K562 (cell line): ENCODE results near the gene RHD. TPM values are rescaled to one million over a fixed set of nuclear protein-coding genes. Genes with fewer than 3 reads are reported as not detected.
"Not testable (repeated sequence)": the region's sequence is repeated elsewhere in the genome, so short reads cannot be mapped to it uniquely, and the experiment has no call there.

ENCODE experiments used
- ATAC-seq: fragments of 200-7000 bp; cut with Tn5 transposase; 3 replicates; pipeline ENCODE4 v1.9.1; 2020; ENCODE audit warnings: moderate library complexity
- BruUV-seq: library from RNA; stranded (reverse); fragments of 400-500 nt; replicated peaks from 2 replicates; lab custom pipeline; 2021; lab: Mats Ljungman, UMichigan
- CTCF ChIA-PET: fragments of 300-600 bp; formaldehyde crosslinking; extraction: SDS; loops from one replicate; lab custom pipeline; 2021; ENCODE audit warnings: low intra/inter-chr PET ratio; lab: Yijun Ruan, JAX
- POLR2A ChIA-PET: fragments of 300-600, 350-650 bp; sonication (Branson Sonifier 250); formaldehyde crosslinking; extraction: SDS; loops from one replicate; lab custom pipeline; 2021; ENCODE audit warnings: antibody characterized with exemption, inconsistent platforms; lab: Yijun Ruan, JAX
- DNase-seq, 4 experiments: peaks; one replicate each; pipeline versions ENCODE4 v3.0.0 to v3.0.0-alpha.2; 2011 to 2018; ENCODE audit warnings: low spot score in 3 of 4, mixed read lengths in 3 of 4; ENCODE audit errors: extremely low read depth in 1 of 4
- FAIRE-seq: peaks from 2 replicates; lab custom pipeline; 2011; peaks lifted over from hg19 to GRCh38; lab: Jason Lieb, UNC
- H2AFZ ChIP-seq: 2 replicates; pipeline ENCODE4 v1.6.0; 2011; ENCODE audit warnings: low read depth, low read length, control low read depth, inconsistent platforms
- H3K27ac ChIP-seq: fragments of 200-600 bp; 3 replicates; pipeline ENCODE4 v1.8.0; 2011; ENCODE audit warnings: low read depth, mild to moderate bottlenecking, control low read depth, inconsistent platforms, low read length, moderate library complexity, mixed read lengths; ENCODE audit errors: extremely low read depth
- H3K27me3 ChIP-seq, 2 experiments: fragments of 300-600 bp in 1 of 2; 2 replicates in 1 of 2; 3 replicates in 1 of 2; pipeline versions ENCODE4 v1.6.0 to v1.8.0; 2011; ENCODE audit warnings: inconsistent platforms in 2 of 2, low read length in 2 of 2, mild to moderate bottlenecking in 1 of 2, mixed read lengths in 1 of 2, moderate library complexity in 1 of 2; ENCODE audit not compliant: control insufficient read depth in 2 of 2, insufficient read depth in 2 of 2
- H3K36me3 ChIP-seq: fragments of 300-600 bp; 3 replicates; pipeline ENCODE4 v1.8.0; 2011; ENCODE audit warnings: mild to moderate bottlenecking, low read length, inconsistent platforms; ENCODE audit not compliant: control insufficient read depth, insufficient read depth
- H3K4me1 ChIP-seq, 2 experiments: fragments of 200-600 bp in 1 of 2; replicated peaks in 1 of 2; 2 replicates in 1 of 2; 3 replicates in 1 of 2; pipeline versions ENCODE4 v1.5.1 to v1.8.0; 2011; ENCODE audit warnings: inconsistent platforms in 2 of 2, low read length in 2 of 2, mild to moderate bottlenecking in 1 of 2, mixed read lengths in 1 of 2, moderate library complexity in 1 of 2; ENCODE audit not compliant: control insufficient read depth in 2 of 2, insufficient read depth in 2 of 2
- H3K4me2 ChIP-seq: 2 replicates; pipeline ENCODE4 v1.6.1; 2011; ENCODE audit warnings: low read length, control low read depth, inconsistent platforms, mixed read lengths; ENCODE audit not compliant: insufficient read depth
- H3K4me3 ChIP-seq: fragments of 200-600 bp; sonication (generic), shearing (Covaris generic); 2 replicates; pipeline ENCODE4 v1.5.1; 2016; ENCODE audit warnings: control low read depth, inconsistent platforms
- H3K79me2 ChIP-seq: fragments of 200-600 bp; 3 replicates; pipeline ENCODE4 v1.8.0; 2011; ENCODE audit warnings: low read length, inconsistent platforms; ENCODE audit not compliant: control insufficient read depth, insufficient read depth
- H3K9ac ChIP-seq, 2 experiments: 2 replicates each; pipeline versions ENCODE4 v1.6.0 to v1.6.1; 2011; ENCODE audit warnings: low read depth in 2 of 2, low read length in 2 of 2, control low read depth in 1 of 2, inconsistent platforms in 1 of 2, mild to moderate bottlenecking in 1 of 2, mixed read lengths in 1 of 2; ENCODE audit not compliant: insufficient read depth in 1 of 2
- H3K9me1 ChIP-seq: one replicate; pipeline ENCODE4 v1.6.0; 2011; ENCODE audit warnings: inconsistent platforms, mild to moderate bottlenecking, low read length, moderate library complexity; ENCODE audit not compliant: control insufficient read depth, insufficient read depth
- H3K9me3 ChIP-seq: replicated peaks from 2 replicates; pipeline ENCODE4 v1.5.1; 2011; ENCODE audit warnings: low read depth, low read length, inconsistent platforms; ENCODE audit not compliant: control insufficient read depth, insufficient read depth
- H4K20me1 ChIP-seq: replicated peaks from 2 replicates; pipeline ENCODE4 v1.6.1; 2011; ENCODE audit warnings: low read length, inconsistent platforms, mixed read lengths; ENCODE audit not compliant: control insufficient read depth, insufficient read depth
- BCOR ChIP-seq: fragments of 450-650 bp; IDR thresholded peaks from 2 replicates; pipeline ENCODE4 v1.6.1; 2016
- CBFA2T2 ChIP-seq: fragments of 450-650 bp; conservative IDR thresholded peaks from 2 replicates; pipeline ENCODE4 v1.6.1; 2017; ENCODE audit warnings: mild to moderate bottlenecking
- CBFA2T3 ChIP-seq: fragments of 450-650 bp; IDR thresholded peaks from 2 replicates; pipeline ENCODE4 v1.6.1; 2017
- CEBPB ChIP-seq: fragments of 450-650 bp; IDR thresholded peaks from 2 replicates; pipeline ENCODE4 v1.6.1; 2016; ENCODE audit warnings: missing genetic modification characterization, missing compliant biosample characterization
- CEBPG ChIP-seq, 3 experiments: fragments of 200-800 bp in 1 of 3; sonication (Bioruptor generic) in 1 of 3; sonication (generic) in 1 of 3; formaldehyde crosslinking in 1 of 3; IDR thresholded peaks in 2 of 3; conservative IDR thresholded peaks in 1 of 3; 2 replicates each; pipeline versions ENCODE4 v1.6.1 to v1.8.0; 2016 to 2022; ENCODE audit warnings: missing compliant biosample characterization in 2 of 3, missing genetic modification characterization in 2 of 3, mild to moderate bottlenecking in 1 of 3, missing genetic modification reagents in 1 of 3
- CREM ChIP-seq: IDR thresholded peaks from 2 replicates; pipeline ENCODE4 v1.6.1; 2014; ENCODE audit warnings: antibody characterized with exemption, low read depth
- DPF2 ChIP-seq: fragments of 450-650 bp; IDR thresholded peaks from 2 replicates; pipeline ENCODE4 v1.6.1; 2016
- ESRRA ChIP-seq: fragments of 450-650 bp; IDR thresholded peaks from 2 replicates; pipeline ENCODE4 v1.6.1; 2014; ENCODE audit warnings: low read depth, mild to moderate bottlenecking, moderate library complexity, borderline replicate concordance
- FOSL1 ChIP-seq: fragments of 200-800 bp; sonication (Bioruptor generic); conservative IDR thresholded peaks from 2 replicates; pipeline ENCODE4 v1.6.1; 2016; ENCODE audit warnings: missing genetic modification characterization, missing compliant biosample characterization
- GATA2 ChIP-seq: sonication (generic); formaldehyde crosslinking; IDR thresholded peaks from 2 replicates; pipeline ENCODE4 v1.4.0; 2020; ENCODE audit warnings: mild to moderate bottlenecking, missing genetic modification reagents
- KDM1A ChIP-seq, 2 experiments: fragments of 450-650 bp; IDR thresholded peaks; 2 replicates each; pipeline ENCODE4 v1.6.1; 2016; ENCODE audit warnings: mild to moderate bottlenecking in 2 of 2
- LARP7 ChIP-seq: fragments of 450-650 bp; IDR thresholded peaks from 2 replicates; pipeline ENCODE4 v1.6.1; 2016
- LEF1 ChIP-seq: fragments of 450-650 bp; IDR thresholded peaks from 2 replicates; pipeline ENCODE4 v1.6.1; 2016; ENCODE audit warnings: mild to moderate bottlenecking
- MEIS2 ChIP-seq: fragments of 450-650 bp; IDR thresholded peaks from 2 replicates; pipeline ENCODE4 v1.6.1; 2014; ENCODE audit warnings: mild to moderate bottlenecking; ENCODE audit not compliant: partially characterized antibody
- NCOR1 ChIP-seq: fragments of 450-650 bp; IDR thresholded peaks from 2 replicates; pipeline ENCODE4 v1.6.1; 2016; ENCODE audit warnings: mild to moderate bottlenecking, moderate library complexity
- NFE2 ChIP-seq: IDR thresholded peaks from 2 replicates; pipeline ENCODE4 v1.6.1; 2014; ENCODE audit warnings: antibody characterized with exemption, low read depth
- NFIC ChIP-seq: fragments of 450-650 bp; IDR thresholded peaks from 2 replicates; pipeline ENCODE4 v1.6.1; 2017; ENCODE audit warnings: mild to moderate bottlenecking, inconsistent platforms
- NR2C1 ChIP-seq, 2 experiments: fragments of 450-650 bp; IDR thresholded peaks; 2 replicates each; pipeline ENCODE4 v1.6.1; 2017; ENCODE audit warnings: mild to moderate bottlenecking in 2 of 2, antibody characterized with exemption in 1 of 2, inconsistent platforms in 1 of 2, missing compliant biosample characterization in 1 of 2, missing genetic modification characterization in 1 of 2
- RCOR1 ChIP-seq, 2 experiments: IDR thresholded peaks; 2 replicates each; pipeline ENCODE4 v1.6.1; 2012; ENCODE audit warnings: low read depth in 2 of 2, low read length in 2 of 2, borderline replicate concordance in 1 of 2, improper control_type of control experiment in 1 of 2
- SMAD4 ChIP-seq: fragments of 250-450 bp; sonication (Bioruptor Pico); conservative IDR thresholded peaks from 2 replicates; pipeline ENCODE4 v1.8.0; 2021; ENCODE audit warnings: inconsistent platforms, mild to moderate bottlenecking, moderate library complexity
- SMARCA4 ChIP-seq: fragments of 450-650 bp; IDR thresholded peaks from 2 replicates; pipeline ENCODE4 v1.6.1; 2016
- SMARCA5 ChIP-seq: fragments of 450-650 bp; IDR thresholded peaks from 2 replicates; pipeline ENCODE4 v1.6.1; 2016
- SOX6 ChIP-seq: fragments of 450-650 bp; IDR thresholded peaks from 2 replicates; pipeline ENCODE4 v1.6.1; 2014; ENCODE audit warnings: mild to moderate bottlenecking
- ZNF766 ChIP-seq: fragments of 200-800 bp; sonication (Bioruptor generic); conservative IDR thresholded peaks from 2 replicates; pipeline ENCODE4 v1.6.1; 2016; ENCODE audit warnings: missing genetic modification characterization, missing compliant biosample characterization
- WGBS: fragments of 100-300 bp; shearing (Covaris generic); methylation state at CpG from one replicate; pipeline ENCODE4 v1.1.6; 2016; ENCODE audit warnings: low coverage, mixed read lengths; ENCODE audit not compliant: insufficient coverage; ENCODE audit errors: missing lambda C conversion rate; 5-methylcytosine and 5-hydroxymethylcytosine counted together
- in situ Hi-C: fragments of 300-500 bp; cut with MboI; formaldehyde crosslinking; loops from 4 replicates; pipeline ENCODE4 v1.15.0; 2018; ENCODE audit warnings: inconsistent platforms, mixed read lengths
- intact Hi-C: fragments of 100-400 bp; cut with micrococcal nuclease; formaldehyde crosslinking; loops from 2 replicates; pipeline ENCODE4 v1.14.2; 2022
- polyA plus RNA-seq, 8 experiments: library from polyadenylated mRNA; depleted of rRNA in 4 of 8; stranded (reverse) in 5 of 8; unstranded in 3 of 8; fragments of >200 nt; fragmentation: Nextera tagmentation in 2 of 8; fragmentation: Illumina TruSeq in 1 of 8; extraction: Ambion mirVana in 2 of 8; extraction: Trizol in 1 of 8; gene quantifications; 2 replicates each; pipeline versions ENCODE4 v1.2.1 to v1.2.3, GENCODE V29; 2011 to 2014; ENCODE audit warnings: inconsistent platforms in 1 of 8, missing spikeins in 1 of 8
- total RNA-seq, 7 experiments: library from RNA; depleted of rRNA in 6 of 7; stranded (reverse); fragments of >200 nt in 6 of 7; fragmentation: Illumina TruSeq in 2 of 7; extraction: Trizol in 2 of 7; gene quantifications; 2 replicates each; pipeline versions ENCODE4 v1.2.1 to v1.2.3, GENCODE V29; 2011 to 2021; ENCODE audit warnings: low replicate concordance in 1 of 7
- TF ChIP-seq, protein P1 (sequence below), 2 experiments: fragments of 450-650 bp; conservative IDR thresholded peaks; 2 replicates each; pipeline ENCODE4 v1.6.1; 2017; ENCODE audit warnings: mild to moderate bottlenecking in 2 of 2, moderate library complexity in 2 of 2

The RHD gene
- total and polyA plus RNA-seq, 9 of the 15 experiments (the other 6 are each of a cell fraction or from before 2014, with no cell fraction given): 8.8 to 32.4 (median 15.0) TPM

DNA sequence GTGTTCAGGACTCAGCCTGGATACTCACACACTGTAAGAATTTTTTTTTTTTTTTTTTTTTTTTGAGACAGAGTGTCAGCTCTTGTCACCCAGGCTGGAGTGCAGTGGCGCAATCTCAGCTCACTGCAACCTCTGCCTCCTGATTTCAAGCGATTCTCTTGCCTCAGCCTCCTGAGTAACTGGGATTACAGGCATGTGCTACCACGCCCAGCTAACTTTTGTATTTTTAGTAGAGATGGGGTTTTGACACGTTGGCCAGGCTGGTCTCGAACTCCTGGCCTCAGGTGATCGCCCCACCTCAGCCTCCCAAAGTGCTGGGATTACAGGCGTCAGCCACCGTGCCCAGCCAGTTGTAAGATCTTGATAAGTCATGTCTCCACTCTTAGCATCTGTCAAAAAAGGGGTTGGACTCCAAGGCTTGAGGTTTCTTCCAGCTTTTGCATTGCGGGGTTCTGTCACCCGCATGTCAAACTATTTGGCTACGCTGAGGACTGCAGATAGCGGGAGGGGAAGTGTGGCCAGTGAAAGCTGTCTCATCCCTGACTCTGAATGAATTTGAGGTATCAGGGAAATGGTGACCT, 97.5 kb downstream of the RHD start:
- ATAC-seq: peak; percentile 73
- CTCF ChIA-PET; TF ChIP-seq NR2C1 (IDR thresholded peaks at IDR 0.05): not testable (repeated sequence)
- TF ChIP-seq NR2C1 (tag; IDR thresholded peaks at IDR 0.05) (peak; percentile 60), NFIC (peak; percentile 32), SMARCA4 (peak; percentile 57; the same call in 1 of the 2 replicates), LARP7 (peak; percentile 28; the same call in 1 of the 2 replicates), BCOR (peak; percentile 77; the same call in 1 of the 2 replicates), NCOR1 (peak; percentile 58), CEBPG (CRISPR knock-in tag; IDR thresholded peaks at IDR 0.05) (peak; percentile 10; the same call in 1 of the 2 replicates), CEBPG (tag; conservative IDR thresholded peaks at IDR 0.05 in 1 of 2, IDR thresholded peaks at IDR 0.05 in 1 of 2) (peak; percentile 19 to 42; a peak in 1 of 4 replicates), SOX6 (peak; percentile 67), CBFA2T3 (peak; percentile 66), ZNF766 (CRISPR knock-in tag) (peak; percentile 100), FOSL1 (tag) (peak; percentile 56), RCOR1 (IDR thresholded peaks at IDR 0.05; ENCODE audit: borderline replicate concordance in 1 of 2, low read depth in 2 of 2, low read length in 2 of 2) (0 out of 4 replicates have a peak, but pooled peaks of 1 of the 2 experiments have one; percentile 27), ESRRA (peak; percentile 33; the same call in 1 of the 2 replicates), KDM1A (IDR thresholded peaks at IDR 0.05) (peak; percentile 93 to 94), SMARCA5 (peak; percentile 91), SMAD4 (CRISPR knock-in tag) (peak; percentile 62; the same call in 1 of the 2 replicates), CBFA2T2 (peak; percentile 73), CREM (peak; percentile 36; the same call in 1 of the 2 replicates), LEF1 (0 out of 2 replicates have a peak, but pooled peaks have one; percentile 15), CEBPB (peak; percentile 87), NFE2 (0 out of 2 replicates have a peak, but pooled peaks have one; percentile 23), GATA2 (CRISPR knock-in tag) (peak; percentile 68), DPF2 (peak; percentile 66; the same call in 1 of the 2 replicates), MEIS2 (peak; percentile 89)
- TF ChIP-seq, protein P1, sequence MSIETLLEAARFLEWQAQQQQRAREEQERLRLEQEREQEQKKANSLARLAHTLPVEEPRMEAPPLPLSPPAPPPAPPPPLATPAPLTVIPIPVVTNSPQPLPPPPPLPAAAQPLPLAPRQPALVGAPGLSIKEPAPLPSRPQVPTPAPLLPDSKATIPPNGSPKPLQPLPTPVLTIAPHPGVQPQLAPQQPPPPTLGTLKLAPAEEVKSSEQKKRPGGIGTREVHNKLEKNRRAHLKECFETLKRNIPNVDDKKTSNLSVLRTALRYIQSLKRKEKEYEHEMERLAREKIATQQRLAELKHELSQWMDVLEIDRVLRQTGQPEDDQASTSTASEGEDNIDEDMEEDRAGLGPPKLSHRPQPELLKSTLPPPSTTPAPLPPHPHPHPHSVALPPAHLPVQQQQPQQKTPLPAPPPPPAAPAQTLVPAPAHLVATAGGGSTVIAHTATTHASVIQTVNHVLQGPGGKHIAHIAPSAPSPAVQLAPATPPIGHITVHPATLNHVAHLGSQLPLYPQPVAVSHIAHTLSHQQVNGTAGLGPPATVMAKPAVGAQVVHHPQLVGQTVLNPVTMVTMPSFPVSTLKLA (conservative IDR thresholded peaks at IDR 0.05): peak in 1 of 2 experiments; percentile 66; a peak in 2 of 4 replicates

More for the DNA sequence above, 97.5 kb downstream of the RHD start:
- DNase-seq (peak in 1 of 4 experiments; percentile 84), FAIRE-seq (peak; percentile 93)
- H4K20me1 ChIP-seq, H3K9ac ChIP-seq, H3K27me3 ChIP-seq, BruUV-seq, H2AFZ ChIP-seq, H3K36me3 ChIP-seq, in situ Hi-C loops, H3K9me1 ChIP-seq, H3K79me2 ChIP-seq, H3K27ac ChIP-seq, H3K4me3 ChIP-seq, intact Hi-C loops, H3K9me3 ChIP-seq: not testable (repeated sequence)
- Histone ChIP-seq H3K4me1 (peaks cover 14 to 16% of the 10 kb centered on the region in 2 experiments), H3K4me2 (peak overlapping the region; percentile 8; the same call in 1 of the 2 replicates)
- POLR2A ChIA-PET: interaction anchor here (0.6 to 1.1 kb wide), 3 partner anchors 30 to 206 kb away, joined by 3 to 8 read pairs (median 3); no protein-coding TSS in a partner anchor
- 11% methylated on average over 12 of the region's 12 CpGs for WGBS
